ENCODE results near the gene CUEDC1. TPM values are rescaled to one million over a fixed set of nuclear protein-coding genes. Genes with fewer than 3 reads are reported as not detected.

The CUEDC1 gene
- total RNA-seq, 2 donors from 2014 or later = 42.3 to 43.6 TPM

DNA sequence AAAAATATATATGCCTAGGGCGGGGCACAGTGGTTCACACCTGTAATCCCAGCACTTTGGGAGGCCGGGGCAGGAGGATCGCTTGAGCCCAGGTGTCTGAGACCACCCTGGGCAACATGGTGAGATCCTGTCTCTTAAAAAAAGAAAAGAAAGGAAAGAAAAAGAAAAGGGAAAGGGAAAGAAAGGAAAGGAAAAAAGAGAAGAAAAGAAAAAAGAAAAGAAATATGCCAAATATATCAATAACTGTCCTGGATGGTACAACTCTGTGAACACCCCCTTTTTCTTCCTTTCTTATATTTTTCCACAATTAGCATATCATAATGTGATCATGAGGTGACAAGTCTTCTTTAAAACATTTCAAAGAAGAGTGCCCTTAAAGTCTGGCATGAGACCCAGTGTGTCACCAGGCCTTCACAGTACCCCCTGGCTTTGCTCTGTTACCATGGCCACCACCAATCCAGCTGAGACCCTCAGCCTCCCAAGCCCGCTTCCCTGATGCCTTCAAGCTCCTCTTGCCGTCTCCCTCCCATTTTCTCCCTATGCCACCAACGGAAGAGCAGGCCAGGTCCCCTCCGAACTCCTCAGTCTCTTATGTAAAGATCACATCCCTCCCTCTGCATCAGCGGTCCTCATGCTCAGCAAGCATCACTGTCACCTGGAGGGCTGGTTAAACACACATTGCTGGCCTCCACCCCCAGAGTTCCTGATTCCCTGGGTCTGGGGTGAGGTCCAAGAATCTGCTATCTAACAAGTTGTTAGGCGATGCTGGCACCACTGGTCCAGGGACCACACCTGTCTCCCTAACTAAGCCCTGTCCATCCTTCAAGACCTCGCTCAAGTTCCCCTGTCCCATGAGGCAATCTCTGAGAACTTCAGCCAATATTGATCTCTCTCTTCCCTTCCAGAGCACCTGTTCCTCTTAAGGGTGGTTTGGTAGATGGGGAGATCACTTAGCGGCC is 44.5 kb downstream of the CUEDC1 start:
- intact Hi-C loops (cut with DNase I) = no loop called here
- no peak for DNase-seq (ENCODE audit: low spot score)

- intact Hi-C loops (cut with DNase I) = no loop called here
- DNase-seq (ENCODE audit: low spot score) = no peak
These were observed 45.7 kb downstream of the CUEDC1 start for GRCh38 chr17:57909551-57909950.

DNA sequence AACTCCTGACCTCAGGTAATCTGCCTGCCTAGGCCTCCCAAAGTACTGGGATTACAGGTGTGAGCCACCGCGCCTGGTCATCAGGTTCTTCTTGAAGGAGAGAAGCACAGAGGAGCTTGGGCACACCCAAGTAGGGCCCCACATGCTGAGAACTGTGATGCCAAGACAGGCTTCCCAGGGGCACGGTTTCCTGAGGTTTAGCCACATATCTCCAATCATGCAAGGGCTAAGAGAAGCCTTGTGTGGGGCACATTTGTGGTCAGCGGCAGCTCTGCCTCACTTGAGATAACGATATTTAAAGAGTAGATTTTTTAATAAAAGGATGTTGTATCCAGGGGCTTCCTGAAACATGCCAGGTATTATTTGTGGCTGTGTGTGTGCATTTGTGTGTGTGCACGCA is 46.9 kb downstream of the CUEDC1 start:
- no peak for DNase-seq (ENCODE audit: low spot score)
- intact Hi-C loops (cut with DNase I) = no loop called here

- intact Hi-C loops (cut with DNase I) = no loop called here
These were observed 48.3 kb downstream of the CUEDC1 start for GRCh38 chr17:57906910-57907309.

DNA sequence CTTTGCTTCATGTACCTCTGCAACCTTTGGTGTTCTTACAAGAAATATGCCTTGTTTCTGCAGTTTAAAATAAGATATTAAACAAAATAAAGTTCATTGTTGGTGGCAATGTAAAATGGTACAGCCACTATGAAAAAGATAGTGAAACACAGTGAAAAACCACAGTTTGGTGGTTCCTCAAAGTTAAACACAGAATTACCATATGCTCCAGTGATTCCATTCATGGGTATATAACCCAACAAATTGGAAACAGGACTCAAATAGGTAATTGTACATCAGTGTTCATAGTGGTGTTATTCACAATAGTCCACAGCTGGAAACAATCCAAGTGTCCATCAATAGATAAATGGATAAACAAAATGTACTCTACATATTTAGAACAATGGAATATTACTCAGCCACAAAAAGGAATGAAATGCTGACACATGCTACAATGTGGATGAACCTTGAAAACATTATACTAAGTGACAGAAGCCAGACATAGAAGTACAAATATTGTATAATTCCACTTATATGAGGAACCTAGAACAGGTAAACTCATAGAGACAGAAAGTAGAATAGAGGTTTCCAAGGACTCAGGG is 49.2 kb downstream of the CUEDC1 start:
- intact Hi-C loops (cut with DNase I) = no loop called here
- DNase-seq (ENCODE audit: low spot score) = no peak

More at GRCh38 chr17:57906910-57907309, 48.3 kb downstream of the CUEDC1 start:
- no peak for DNase-seq (ENCODE audit: low spot score)

DNA sequence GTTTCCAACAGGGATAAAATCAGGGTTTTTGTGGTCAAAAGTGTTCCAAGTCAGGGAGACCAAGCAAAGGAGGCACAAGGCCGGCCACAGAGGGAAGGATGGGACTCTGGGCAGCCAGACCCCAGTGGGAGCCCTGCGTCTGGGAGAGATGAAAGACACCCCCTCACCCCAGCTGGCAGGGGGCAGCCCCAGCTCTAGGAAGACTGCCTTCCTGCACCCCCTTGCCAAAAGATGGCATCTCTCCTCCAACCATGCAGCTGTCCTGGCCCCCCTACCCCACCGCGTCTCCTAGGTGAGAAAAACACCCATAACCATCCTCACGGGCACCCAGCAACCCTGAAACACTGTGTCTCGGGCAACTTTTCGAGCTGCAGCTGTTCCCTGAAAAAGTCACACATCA is 51.3 kb downstream of the CUEDC1 start:
- intact Hi-C loops (cut with DNase I) = no loop called here

GRCh38 chr17:57902800-57903759 is 52.1 kb downstream of the CUEDC1 start:
- DNase-seq (ENCODE audit: low spot score) = peak; percentile 92
- intact Hi-C loops (cut with DNase I) = no loop called here

More for the DNA sequence above, 51.3 kb downstream of the CUEDC1 start:
- no peak for DNase-seq (ENCODE audit: low spot score)

GRCh38 chr17:57902117-57902799 is 53.0 kb downstream of the CUEDC1 start:
- DNase-seq (ENCODE audit: low spot score) = no peak
- intact Hi-C loops (cut with DNase I) = no loop called here

GRCh38 chr17:57900991-57901743 is 54.0 kb downstream of the CUEDC1 start:
- DNase-seq (ENCODE audit: low spot score) = no peak
- intact Hi-C loops (cut with DNase I) = no loop called here

DNA sequence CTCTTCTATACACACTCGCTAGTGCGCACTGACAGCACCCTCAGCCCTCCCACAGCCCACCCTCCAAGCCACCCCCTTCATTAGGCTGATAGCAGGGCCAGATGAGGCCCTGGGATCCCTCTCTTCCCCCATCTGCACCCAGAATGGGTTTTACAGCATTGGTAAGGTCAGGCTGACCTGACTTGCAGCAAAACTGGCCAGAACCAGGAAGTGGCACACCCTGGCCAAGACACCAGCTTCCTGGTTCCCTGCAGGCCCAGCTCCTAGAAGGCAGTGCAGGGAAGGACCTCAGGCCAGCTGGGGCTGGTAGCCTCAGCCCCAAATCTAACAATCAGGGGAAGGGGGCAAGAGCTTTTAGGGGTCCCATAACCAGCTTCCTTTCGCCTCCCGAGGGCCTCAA is 55.4 kb downstream of the CUEDC1 start:
- no peak for DNase-seq (ENCODE audit: low spot score)
- intact Hi-C loops (cut with DNase I) = loop anchor here in 1 of 2 donors (10.0 kb wide), 1 partner anchor 55 kb away; the partner anchor contains the start of gene CUEDC1

GRCh38 chr17:57899391-57899790 is 55.8 kb downstream of the CUEDC1 start:
- no peak for DNase-seq (ENCODE audit: low spot score)
- intact Hi-C loops (cut with DNase I) = loop anchor here in 1 of 2 donors (10.0 kb wide), 1 partner anchor 55 kb away; the partner anchor contains the start of gene CUEDC1

- intact Hi-C loops (cut with DNase I) = loop anchor here in 1 of 2 donors (10.0 kb wide), 1 partner anchor 56 kb away; the partner anchor contains the start of gene CUEDC1
- peak; percentile 88 for DNase-seq (ENCODE audit: low spot score)
These were observed 56.5 kb downstream of the CUEDC1 start for GRCh38 chr17:57898487-57899311.

DNA sequence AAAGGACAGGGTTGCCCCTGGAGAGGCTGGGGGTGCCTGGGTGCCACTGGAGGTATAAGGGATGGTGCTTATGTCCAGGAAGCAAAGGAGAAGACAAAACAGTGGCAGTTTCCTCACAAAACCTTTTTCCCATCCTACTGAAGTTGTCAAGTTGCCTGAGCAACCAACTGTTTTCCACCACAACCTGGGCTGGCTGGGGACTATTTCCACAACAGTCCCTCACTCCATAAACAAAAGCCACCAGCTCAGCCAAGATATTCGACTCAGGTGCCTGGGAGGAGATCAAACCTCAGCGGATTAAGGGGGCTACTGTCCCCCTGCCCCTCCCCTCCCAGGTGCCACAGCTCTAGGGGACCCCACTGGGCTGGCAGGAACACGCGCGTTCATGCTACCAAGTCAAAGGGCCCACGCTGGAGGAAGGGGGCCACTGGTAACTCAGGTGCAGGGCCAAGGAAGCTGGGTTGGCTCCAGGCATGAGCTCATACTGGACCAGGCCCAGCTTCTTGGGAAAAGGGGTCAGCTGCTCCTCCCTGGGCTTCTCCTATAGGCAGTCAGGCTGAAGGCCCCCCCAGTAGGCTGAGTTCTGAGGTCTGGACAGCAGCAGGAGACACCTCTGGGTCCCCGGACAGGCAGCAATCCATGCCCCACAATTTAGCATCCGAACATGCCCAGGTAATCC is 59.7 kb downstream of the CUEDC1 start:
- intact Hi-C loops (cut with DNase I) = loop anchor here in 1 of 2 donors (10.0 kb wide), 1 partner anchor 59 kb away; the partner anchor contains the start of gene CUEDC1

DNA sequence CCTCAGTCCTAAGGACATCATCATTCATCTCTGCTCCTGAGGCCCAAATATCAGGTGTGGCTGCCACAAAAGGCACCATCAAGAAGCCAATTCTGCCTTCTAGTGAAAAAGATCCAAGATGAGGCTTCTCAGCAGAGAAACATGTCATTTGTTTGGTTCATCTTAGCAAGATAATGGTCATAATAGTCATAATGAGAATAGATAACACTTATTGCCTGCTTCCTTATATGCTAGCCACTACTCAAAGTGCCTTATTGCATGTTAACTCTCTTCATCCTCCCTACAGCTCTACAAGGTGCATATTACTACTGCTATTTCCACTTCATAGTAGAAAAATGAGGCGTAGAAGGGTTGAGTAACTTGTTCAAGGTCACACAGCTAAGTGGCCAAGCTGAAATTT is 60.4 kb downstream of the CUEDC1 start:
- intact Hi-C loops (cut with DNase I) = loop anchor here (5.0 to 10.0 kb wide), 3 partner anchors 38 to 62 kb away; partner anchors contain the start of gene CUEDC1 (in 2 of the 2)

More for the DNA sequence above, 59.7 kb downstream of the CUEDC1 start:
- no peak for DNase-seq (ENCODE audit: low spot score)

GRCh38 chr17:57892820-57893595 is 62.2 kb downstream of the CUEDC1 start:
- intact Hi-C loops (cut with DNase I) = loop anchor here (5.0 to 10.0 kb wide), 3 partner anchors 36 to 64 kb away; partner anchors contain the start of gene CUEDC1 (in 2 of the 2)

More for the DNA sequence above, 60.4 kb downstream of the CUEDC1 start:
- no peak for DNase-seq (ENCODE audit: low spot score)

More at GRCh38 chr17:57892820-57893595, 62.2 kb downstream of the CUEDC1 start:
- peak; percentile 96 for DNase-seq (ENCODE audit: low spot score)

Data from posterior vena cava (tissue), 2 donors.